GM21786 (cell line): ENCODE data around the gene GRID1.

ENCODE experiments used
- ATAC-seq: cut with Tn5 transposase; IDR thresholded peaks from one replicate; pipeline ENCODE4 v1.9.1; 2021; ENCODE audit not compliant: unreplicated experiment

The GRID1 gene

DNA sequence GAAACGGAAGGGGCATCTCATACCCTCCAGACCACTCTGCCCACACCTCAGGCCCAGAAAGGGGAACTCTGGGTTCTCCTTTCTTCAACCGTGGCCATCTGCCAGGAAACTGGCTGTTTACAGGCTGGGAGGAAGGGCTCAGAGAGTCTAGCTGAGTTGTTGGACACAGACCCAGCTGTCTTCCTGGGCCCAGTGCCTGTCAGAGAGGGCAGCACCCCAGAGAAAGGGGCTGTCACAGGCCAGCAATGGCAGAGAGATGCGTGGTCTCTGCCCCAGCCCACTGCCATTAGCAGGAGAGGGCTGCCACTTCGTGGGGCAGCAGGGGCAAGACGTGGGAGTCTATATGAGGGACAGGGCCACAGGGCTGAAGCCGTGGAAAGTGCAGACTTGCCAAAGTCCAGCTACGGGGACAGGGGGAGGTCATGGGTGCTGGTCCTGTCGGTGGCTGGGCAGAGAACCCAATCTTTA, 11.0 kb downstream of the GRID1 start:
- ATAC-seq = peak; percentile 41

DNA sequence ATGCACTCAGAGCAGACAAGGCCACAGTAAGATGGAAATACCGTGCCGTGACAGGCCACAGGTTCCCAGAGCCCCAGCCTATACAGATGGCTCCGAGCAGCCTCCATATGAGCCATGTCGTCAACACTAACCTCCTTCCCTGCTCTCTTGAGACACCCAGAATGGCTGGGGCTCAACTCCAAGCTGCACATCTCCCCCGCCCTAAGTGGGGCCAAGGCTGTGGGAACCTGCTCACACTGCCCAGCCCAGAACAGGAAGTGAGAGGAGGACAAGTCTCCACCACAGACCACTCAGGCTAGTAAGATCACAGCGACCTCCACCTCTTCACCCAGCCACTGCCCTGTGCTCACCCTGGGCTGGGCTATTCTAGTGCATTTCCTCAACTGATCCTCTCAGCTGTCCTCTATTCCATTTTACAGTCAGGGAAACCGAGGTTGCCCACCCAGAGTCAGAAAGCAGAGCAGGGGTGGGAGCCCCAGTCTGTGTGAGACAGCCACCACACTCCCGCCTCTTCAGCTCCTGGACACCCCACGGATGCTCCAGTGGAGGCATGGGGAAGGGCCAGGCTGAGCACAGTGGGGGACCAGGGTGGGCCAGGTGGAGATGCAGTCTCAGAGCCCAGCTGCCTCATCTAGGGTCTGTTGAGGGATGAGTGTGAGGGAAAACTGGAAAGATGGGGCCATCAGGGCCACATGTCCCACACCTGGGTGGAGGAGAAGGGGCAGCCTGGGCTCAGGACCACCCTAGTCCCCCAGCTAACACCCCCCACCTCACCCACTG, 11.6 kb downstream of the GRID1 start:
- ATAC-seq = peak; percentile 46

DNA sequence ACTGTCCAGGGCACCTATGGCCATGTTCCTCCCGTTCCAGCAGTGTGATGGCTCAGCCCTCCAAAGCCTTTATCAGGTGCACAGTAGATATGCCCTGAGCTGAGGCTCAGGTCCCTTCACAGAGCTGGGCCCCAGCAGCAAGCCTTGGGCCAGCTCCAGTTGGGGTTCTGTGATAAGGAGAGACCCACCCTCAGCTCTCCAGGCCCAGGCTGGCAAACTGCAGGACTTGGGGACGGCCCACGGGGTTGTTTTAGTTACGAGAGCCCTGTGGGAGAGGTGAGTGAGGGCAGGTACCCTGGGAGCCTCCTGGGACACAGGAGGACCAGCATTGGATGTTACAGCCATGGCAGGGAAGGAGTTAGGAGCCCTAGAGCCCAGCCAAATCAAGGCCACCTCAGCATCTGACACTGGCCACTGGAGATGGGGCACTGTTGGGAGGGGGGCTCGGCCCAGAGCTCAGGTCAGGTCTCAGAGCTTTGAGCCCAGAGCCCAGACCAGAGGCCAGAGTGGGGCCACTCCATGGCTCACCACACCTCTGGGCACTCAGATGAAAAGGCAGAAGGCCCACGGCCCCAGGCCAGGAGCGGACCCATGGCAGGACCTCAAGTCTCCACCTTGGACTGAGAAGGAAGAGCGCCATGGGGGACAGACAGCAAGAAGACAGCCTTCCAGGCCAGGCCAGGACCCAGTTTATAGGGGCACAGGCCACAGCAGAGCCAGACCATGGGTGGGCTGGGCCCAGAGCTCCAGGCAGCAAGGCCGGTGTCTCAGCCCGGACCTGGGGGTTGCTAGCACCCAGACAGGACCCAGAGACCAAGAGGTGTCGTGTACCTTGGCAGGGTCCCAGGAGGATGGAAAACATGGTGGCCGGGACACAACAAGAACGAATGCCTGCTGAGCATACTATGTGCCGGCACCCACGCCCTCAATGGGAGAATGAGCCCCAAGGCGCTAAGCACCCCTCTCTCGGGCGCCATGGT, 12.8 kb downstream of the GRID1 start:
- no peak for ATAC-seq

DNA sequence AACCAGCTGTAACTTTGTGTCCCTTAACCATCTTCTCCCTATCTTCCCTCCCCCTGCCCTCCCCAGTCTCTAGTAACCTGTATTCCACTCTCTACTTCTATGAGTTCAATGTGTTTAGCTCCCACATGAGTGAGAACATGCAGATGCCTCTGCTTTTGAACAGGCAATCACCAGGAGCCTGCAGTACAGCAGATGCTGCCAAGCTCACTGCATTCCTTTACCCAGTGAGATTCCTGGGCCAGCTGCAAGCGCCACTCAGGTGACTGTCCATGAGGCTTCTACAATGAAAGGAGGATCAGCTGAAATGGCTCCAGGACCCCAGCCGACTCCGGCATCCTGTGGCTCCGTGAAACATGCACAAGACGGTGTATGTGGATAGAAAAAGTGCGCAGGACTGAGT, 15.7 kb downstream of the GRID1 start:
- ATAC-seq = no peak

DNA sequence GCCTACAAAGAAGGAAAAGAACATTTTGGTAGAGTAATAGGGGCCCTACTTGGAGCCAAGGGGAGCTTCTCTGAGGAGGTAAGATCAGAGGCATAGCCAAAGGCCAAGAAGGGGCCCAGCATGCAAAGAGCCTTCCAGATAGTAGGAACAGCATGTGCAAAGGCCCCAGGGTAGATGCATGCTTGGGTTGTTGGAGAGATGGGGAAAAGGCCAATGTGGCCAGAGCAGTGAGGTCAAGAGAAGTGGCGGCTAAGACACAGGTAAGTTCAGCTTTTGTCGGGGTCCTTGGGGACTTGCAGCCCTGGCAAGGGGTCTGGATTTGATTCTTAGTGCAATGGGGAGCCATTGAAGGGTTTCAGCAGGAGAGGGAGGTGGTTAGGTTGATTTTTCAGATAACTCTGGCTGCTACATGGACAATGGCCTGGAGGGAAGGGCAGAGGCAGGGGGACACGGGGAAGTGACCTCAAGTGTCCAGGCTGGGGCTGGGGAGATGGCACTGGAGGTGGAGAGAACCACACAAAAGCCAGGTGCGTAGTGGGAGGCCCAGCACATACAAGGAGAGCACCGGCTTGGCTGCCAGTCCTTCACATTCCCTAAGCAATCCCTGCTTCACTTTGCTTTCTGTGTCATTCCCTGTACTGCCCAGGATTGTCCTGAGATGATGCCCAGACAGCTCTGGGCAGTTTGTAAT, 16.5 kb downstream of the GRID1 start:
- ATAC-seq = no peak

DNA sequence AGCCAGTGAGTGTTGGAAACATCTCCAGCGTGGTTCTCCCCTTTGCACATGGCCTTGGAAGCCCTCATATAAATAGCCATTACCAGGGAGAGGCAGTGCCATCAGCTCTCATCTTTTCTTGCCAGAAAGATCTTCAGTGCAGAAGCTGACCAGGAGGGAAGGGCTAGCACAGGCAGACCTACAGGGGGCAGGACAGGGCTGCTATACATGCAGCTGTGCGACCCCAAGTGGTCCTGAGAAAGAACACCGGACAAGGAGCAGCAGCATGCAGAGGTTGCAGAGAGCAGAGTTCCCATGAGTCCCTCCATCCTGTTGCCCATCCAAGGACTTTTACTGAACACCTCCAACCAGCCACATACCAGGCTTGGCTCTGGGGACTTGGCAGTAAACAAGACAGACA, 17.1 kb downstream of the GRID1 start:
- ATAC-seq = peak; percentile 54

DNA sequence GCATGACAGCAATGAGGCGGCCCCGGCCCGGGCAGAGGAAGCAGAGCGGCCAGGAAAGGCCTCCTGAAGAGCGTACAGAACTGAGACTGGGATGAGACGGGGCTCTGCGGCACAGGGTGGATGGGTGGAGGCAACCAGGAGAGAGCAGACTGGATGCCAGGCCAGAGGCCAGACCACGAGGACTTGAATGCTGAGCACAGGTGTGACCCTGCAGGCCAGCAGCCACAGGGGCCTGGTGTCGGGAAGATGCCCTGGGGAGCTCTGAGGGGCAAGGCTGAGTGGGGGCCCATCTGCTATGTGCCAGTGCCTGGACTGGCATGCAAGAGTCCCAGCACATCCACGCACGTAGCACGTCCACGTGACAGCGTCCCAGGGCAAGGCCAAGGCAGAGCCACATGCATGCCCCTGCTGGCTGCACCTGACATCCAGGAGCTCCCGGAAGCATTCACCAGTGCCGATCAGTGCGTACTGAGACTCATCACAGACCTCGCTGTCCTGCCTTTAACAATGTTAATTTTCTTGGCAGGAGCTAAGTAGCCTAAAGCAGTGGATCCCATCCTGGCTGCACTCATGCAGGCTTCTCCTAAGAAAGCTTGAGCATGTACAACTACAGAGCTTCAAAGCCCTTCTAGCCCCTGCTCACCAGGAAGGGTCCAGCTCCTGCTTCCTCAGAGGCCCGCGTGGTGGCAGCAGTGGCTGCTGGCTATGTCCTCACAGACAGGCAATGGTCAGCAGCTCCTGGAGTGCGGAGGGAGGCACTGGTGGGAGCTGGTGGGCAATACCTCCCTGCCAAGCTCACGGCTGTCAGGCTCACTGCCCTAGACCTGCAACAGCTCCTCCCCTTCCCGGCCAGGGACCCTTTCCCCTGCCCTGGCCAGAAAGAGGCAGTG, 18.0 kb downstream of the GRID1 start:
- no peak for ATAC-seq

GRCh38 chr10:86347856-86348255, 18.7 kb downstream of the GRID1 start:
- no peak for ATAC-seq

- no peak for ATAC-seq
These were observed 19.6 kb downstream of the GRID1 start for GRCh38 chr10:86346799-86347665.

GRCh38 chr10:86345859-86346798, 20.5 kb downstream of the GRID1 start:
- ATAC-seq = no peak

GRCh38 chr10:86345296-86345858, 21.2 kb downstream of the GRID1 start:
- ATAC-seq = no peak

DNA sequence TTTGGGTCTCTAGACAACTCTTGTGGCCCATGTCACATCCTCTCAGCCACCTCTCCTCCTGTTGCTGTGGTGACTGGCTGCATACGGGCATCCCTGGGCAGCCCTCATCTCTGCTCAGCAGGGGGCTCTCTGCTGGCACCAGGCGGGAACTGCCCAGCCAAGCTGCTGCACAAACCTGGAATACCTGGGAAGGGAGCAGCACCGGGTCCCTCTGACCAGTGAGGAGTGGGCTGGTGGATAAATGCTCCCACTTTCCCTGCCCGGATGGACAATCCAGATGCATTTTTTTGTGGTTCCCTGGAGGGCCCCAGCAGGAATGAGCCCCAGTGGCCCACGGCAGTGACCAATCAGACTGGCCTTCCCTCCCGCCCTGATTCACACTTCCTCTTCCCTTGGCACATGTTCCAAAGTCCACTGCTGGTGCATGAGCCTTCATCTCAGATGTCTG, 21.9 kb downstream of the GRID1 start:
- no peak for ATAC-seq

DNA sequence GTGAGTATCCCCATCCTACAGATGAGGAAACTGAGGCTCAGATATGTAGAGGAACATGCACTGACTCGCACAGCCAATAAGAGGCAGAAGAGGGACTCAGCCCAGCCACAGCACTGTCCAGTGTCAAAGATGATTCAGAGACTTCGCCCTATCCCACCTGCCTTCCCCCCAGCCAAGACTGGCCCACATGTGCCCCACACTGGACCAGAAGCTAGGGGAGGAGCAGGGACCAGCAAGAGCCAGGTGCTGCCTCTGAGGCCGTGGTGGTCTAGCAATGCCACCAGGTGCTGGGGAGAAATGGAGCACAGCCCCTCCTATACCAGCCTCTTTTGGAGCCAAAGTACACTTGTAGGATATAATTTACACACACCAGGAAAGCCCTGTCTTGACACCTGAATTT, 22.3 kb downstream of the GRID1 start:
- ATAC-seq = no peak

- no peak for ATAC-seq
These were observed 22.8 kb downstream of the GRID1 start for GRCh38 chr10:86343761-86344160.

DNA sequence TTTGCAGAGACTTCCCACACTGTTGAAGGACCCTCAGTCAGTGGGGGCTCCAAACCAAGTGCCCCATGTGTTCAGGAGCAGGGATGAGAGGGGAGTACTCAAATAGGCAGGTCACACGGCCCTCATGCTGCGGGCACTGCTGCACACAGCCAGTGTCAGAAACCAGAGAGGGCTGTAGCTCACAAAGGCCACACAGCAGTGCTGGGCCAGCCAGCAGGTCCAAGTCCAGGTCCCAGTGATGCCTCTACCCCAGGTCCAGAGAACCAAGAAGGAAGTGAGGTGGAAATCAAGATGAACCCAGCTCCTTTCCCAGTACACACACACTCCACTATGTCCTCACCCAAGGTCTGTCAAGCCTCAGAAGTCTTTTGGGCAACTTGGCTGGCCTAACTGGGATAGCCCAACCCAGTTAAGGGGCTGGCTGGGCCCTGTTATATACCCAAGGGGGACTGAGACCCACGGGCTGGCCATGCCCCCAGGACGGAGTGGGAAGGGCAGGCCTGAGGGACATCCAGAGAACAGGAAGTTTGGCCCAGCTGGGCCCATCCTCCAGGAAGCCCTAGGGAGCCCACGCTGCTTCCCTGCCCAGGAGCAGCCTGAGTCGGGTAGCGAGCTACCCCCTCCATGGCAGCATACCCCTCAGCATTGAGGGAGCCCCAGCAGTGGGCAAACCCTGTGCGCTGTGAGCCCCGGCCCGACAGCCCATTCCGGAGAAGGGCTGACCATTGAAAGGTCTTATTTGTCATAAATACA, 24.3 kb downstream of the GRID1 start:
- no peak for ATAC-seq

DNA sequence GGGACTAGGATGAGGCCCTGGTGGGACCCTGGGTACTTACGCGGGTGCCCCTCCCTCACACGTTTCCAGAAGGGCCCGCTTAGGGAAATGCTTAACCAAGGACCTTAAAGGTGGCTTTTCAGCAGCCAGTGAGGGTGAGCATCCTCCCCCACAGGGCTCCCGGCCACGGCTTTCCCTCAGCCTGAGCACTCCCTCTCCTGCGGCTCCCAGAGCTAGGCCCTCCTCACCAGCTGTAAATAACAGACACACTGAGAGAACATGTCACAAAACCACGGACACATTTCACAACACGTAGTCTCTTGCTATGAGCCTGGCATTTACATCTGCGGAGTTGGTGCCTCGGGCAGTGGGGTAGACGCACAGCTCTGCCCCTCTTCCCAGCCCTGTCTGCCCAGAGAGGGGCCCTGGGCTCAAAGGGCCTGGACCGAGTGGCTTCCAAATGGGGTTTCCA, 25.2 kb downstream of the GRID1 start:
- ATAC-seq = no peak

DNA sequence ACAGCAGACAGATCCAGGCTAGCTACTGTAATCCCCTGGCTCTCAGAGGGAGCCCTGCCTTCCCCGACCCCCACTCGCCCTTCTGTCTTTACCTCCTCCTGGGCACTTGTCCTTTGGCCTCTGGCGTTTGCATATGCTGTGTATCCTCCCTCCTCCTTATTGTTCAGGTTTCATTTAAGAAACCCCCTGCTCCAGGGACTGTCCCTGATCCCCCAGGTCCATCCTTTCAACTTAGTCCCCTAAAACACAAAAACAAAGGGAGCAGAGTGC, 25.7 kb downstream of the GRID1 start:
- no peak for ATAC-seq
